Neural cell (in vitro differentiated cells): ENCODE data around the gene DYNLRB1. TPM values are rescaled to one million over a fixed set of nuclear protein-coding genes. Genes with fewer than 3 reads are reported as not detected.

Experiments
- H2AFZ ChIP-seq: fragments of 200-600, 300-800 bp; sonication (generic), shearing (Covaris generic); 2 replicates; pipeline ENCODE4 v1.6.0; 2014; ENCODE audit warnings: low read depth, mild to moderate bottlenecking, antibody characterized with exemption, low read length, moderate library complexity
- H3F3A ChIP-seq: fragments of 200-600 bp; shearing (Covaris generic); 2 replicates; pipeline ENCODE4 v1.6.1; 2016; ENCODE audit warnings: mild to moderate bottlenecking, moderate library complexity, mixed read lengths, antibody characterized with exemption, low read length; ENCODE audit not compliant: insufficient read depth, poor library complexity, severe bottlenecking
- H3K27ac ChIP-seq: fragments of 200-600, 300-800 bp; sonication (generic), shearing (Covaris generic); 2 replicates; pipeline ENCODE4 v1.5.1; 2014; ENCODE audit warnings: mild to moderate bottlenecking, low read length, moderate library complexity
- H3K27me3 ChIP-seq: fragments of 300-800, 200-600 bp; sonication (generic), shearing (Covaris generic); 2 replicates; pipeline ENCODE4 v1.6.0; 2014; ENCODE audit warnings: mild to moderate bottlenecking, low read depth, low read length, moderate library complexity; ENCODE audit not compliant: insufficient read depth
- H3K36me3 ChIP-seq: fragments of 300-800, 200-600 bp; sonication (generic), shearing (Covaris generic); 2 replicates; pipeline ENCODE4 v1.5.1; 2014; ENCODE audit warnings: mild to moderate bottlenecking, antibody characterized with exemption, low read length, moderate library complexity; ENCODE audit not compliant: insufficient read depth
- H3K4me2 ChIP-seq: fragments of 300-800, 200-600 bp; sonication (generic), shearing (Covaris generic); 2 replicates; pipeline ENCODE4 v1.6.0; 2014; ENCODE audit warnings: mild to moderate bottlenecking, low read length
- H3K4me3 ChIP-seq: fragments of 300-800, 200-600 bp; sonication (generic), shearing (Covaris generic); 2 replicates; pipeline ENCODE4 v1.5.1; 2014; ENCODE audit warnings: mild to moderate bottlenecking, low read length, moderate library complexity
- H3K79me2 ChIP-seq: fragments of 200-600 bp; shearing (Covaris generic); replicated peaks from 2 replicates; pipeline ENCODE4 v1.6.0; 2014; ENCODE audit warnings: mild to moderate bottlenecking, low read length, moderate library complexity; ENCODE audit not compliant: insufficient read depth
- H3K9ac ChIP-seq: fragments of 300-800, 200-600 bp; sonication (generic), shearing (Covaris generic); 2 replicates; pipeline ENCODE4 v1.6.1; 2016; ENCODE audit warnings: mild to moderate bottlenecking, low read length, mixed read lengths
- H3K9me2 ChIP-seq: fragments of 200-600 bp; shearing (Covaris generic); 2 replicates; pipeline ENCODE4 v1.6.1; 2016; ENCODE audit warnings: mild to moderate bottlenecking, low read length, mixed read lengths; ENCODE audit not compliant: insufficient read depth
- H3K9me3 ChIP-seq: fragments of 200-600, 300-800 bp; sonication (generic), shearing (Covaris generic); 2 replicates; pipeline ENCODE4 v1.6.1; 2016; ENCODE audit warnings: mild to moderate bottlenecking, mixed run types, low read length, moderate library complexity, mixed read lengths
- H4K20me1 ChIP-seq: fragments of 200-600 bp; shearing (Covaris generic); 2 replicates; pipeline ENCODE4 v1.6.1; 2016; ENCODE audit warnings: mild to moderate bottlenecking, mixed run types; ENCODE audit not compliant: insufficient read depth
- EP300 ChIP-seq: fragments of 450-650 bp; conservative IDR thresholded peaks from 2 replicates; pipeline ENCODE4 v1.6.1; 2014; ENCODE audit warnings: antibody characterized with exemption, mild to moderate bottlenecking, moderate library complexity; ENCODE audit not compliant: poor library complexity, severe bottlenecking
- EZH2 ChIP-seq: fragments of 200-600, 300-800 bp; shearing (Covaris generic), sonication (generic); IDR thresholded peaks from 2 replicates; pipeline ENCODE4 v1.6.1; 2014; ENCODE audit warnings: antibody characterized with exemption, low read length, borderline replicate concordance, mild to moderate bottlenecking; ENCODE audit not compliant: insufficient read depth, poor library complexity, severe bottlenecking
- MXI1 ChIP-seq: fragments of 450-650 bp; conservative IDR thresholded peaks from 2 replicates; pipeline ENCODE4 v1.6.1; 2014; ENCODE audit warnings: antibody characterized with exemption, mild to moderate bottlenecking; ENCODE audit not compliant: poor library complexity, severe bottlenecking
- POLR2AphosphoS5 ChIP-seq: IDR thresholded peaks from 2 replicates; pipeline ENCODE4 v1.6.1; 2012
- RAD21 ChIP-seq: fragments of 450-650 bp; conservative IDR thresholded peaks from 2 replicates; pipeline ENCODE4 v1.6.1; 2014; ENCODE audit warnings: antibody characterized with exemption, mild to moderate bottlenecking, moderate library complexity
- REST ChIP-seq: IDR thresholded peaks from 2 replicates; pipeline ENCODE4 v1.6.1; 2012; ENCODE audit warnings: borderline replicate concordance
- SMC3 ChIP-seq: fragments of 450-650 bp; conservative IDR thresholded peaks from 2 replicates; pipeline ENCODE4 v1.6.1; 2014; ENCODE audit warnings: antibody characterized with exemption, mild to moderate bottlenecking, moderate library complexity; ENCODE audit not compliant: poor library complexity
- TAF1 ChIP-seq: IDR thresholded peaks from 2 replicates; pipeline ENCODE4 v1.6.1; 2012; ENCODE audit warnings: low read depth
- polyA plus RNA-seq: library from polyadenylated mRNA; depleted of rRNA; stranded (reverse); fragments of >200 nt; gene quantifications from 2 replicates; pipeline ENCODE4 v1.2.3, GENCODE V29; 2014
- TF ChIP-seq, protein P1 (sequence below): fragments of 450-650 bp; IDR thresholded peaks from 2 replicates; pipeline ENCODE4 v1.5.1; 2014; ENCODE audit warnings: antibody characterized with exemption, mild to moderate bottlenecking, moderate library complexity; ENCODE audit not compliant: poor library complexity, severe bottlenecking

The DYNLRB1 gene
- polyA plus RNA-seq, 1 donor from 2014 or later: 103 TPM

DNA sequence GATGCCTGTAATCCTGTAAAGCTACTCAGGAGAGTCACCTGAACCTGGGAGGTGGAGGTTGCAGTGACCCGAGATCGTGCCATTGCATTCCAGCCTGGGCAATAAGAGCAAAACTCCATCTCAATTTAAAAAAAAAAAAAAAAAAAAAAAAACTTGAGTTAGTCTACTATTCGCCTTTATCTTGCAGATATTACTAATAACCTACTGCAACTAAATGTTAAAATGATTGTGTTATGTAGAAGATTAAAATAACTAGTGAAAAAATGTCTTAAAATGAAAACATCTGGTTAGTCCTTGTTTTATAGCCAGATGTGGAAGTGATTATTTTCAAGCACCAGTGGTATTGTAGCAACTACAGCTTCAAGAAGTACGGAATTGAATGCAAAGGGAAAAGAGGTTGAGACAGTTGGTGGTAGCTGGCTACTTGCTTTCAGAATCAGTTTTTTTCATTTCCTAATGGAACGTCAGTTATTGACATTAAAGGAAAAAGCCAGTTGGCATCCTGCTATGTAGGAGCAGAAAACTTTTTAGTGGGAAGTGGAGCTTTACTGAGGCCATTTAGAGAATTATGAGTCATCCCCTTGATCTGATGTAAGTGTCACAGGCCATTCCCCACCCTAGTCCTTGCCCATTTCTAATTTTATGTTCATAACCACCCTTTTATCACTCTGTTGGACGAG, 43.8 kb upstream of the DYNLRB1 start:
- Histone ChIP-seq H3K36me3 (no peaks in the 10 kb centered on the region), H3K9me2 (no peaks in the 10 kb centered on the region), H4K20me1 (no peaks in the 10 kb centered on the region), H3K4me2 (no peak overlapping the region), H2AFZ (no peak overlapping the region), H3K9me3 (no peaks in the 10 kb centered on the region), H3K27me3 (no peaks in the 10 kb centered on the region), H3K9ac (no peak overlapping the region), H3K4me3 (no peak overlapping the region), H3K27ac (no peak overlapping the region), H3K79me2 (no peaks in the 10 kb centered on the region), H3F3A (no peaks in the 10 kb centered on the region)
- no peak for TF ChIP-seq RAD21
- TF ChIP-seq, protein P1, sequence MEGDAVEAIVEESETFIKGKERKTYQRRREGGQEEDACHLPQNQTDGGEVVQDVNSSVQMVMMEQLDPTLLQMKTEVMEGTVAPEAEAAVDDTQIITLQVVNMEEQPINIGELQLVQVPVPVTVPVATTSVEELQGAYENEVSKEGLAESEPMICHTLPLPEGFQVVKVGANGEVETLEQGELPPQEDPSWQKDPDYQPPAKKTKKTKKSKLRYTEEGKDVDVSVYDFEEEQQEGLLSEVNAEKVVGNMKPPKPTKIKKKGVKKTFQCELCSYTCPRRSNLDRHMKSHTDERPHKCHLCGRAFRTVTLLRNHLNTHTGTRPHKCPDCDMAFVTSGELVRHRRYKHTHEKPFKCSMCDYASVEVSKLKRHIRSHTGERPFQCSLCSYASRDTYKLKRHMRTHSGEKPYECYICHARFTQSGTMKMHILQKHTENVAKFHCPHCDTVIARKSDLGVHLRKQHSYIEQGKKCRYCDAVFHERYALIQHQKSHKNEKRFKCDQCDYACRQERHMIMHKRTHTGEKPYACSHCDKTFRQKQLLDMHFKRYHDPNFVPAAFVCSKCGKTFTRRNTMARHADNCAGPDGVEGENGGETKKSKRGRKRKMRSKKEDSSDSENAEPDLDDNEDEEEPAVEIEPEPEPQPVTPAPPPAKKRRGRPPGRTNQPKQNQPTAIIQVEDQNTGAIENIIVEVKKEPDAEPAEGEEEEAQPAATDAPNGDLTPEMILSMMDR: no peak
- no peak for TF ChIP-seq REST
- TF ChIP-seq POLR2AphosphoS5: no peak
- no peak for TF ChIP-seq TAF1
- no peak for TF ChIP-seq MXI1
- TF ChIP-seq EZH2: no peak
- no peak for TF ChIP-seq SMC3
- no peak for TF ChIP-seq EP300

DNA sequence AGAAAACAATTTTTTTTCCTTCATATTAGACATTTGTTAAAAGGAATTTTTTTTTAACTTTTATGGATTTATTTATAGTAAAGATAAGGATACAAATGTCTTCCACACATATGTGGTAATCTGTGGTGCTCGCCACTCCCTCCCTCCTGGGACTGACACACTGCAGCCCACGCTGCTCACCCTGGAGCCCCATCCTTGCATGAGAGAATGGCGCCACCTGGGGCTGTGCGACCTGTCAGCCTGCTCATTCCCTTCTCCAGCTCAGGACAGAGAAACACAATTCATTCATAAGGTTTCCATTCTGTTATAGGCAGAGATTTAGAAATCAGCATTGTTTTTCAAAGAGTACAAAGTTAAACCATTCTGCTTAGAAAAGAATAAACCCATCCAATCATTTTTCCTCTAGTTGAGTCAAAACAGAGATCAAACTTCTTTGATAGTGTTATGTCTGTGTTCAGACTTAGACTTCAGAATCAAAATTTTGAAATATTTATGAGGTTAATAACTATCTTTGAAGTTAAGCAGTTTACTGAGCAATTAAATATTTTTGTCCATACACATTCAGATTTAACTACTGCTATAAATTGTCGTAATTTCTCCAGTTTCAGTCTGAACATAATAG, 42.8 kb upstream of the DYNLRB1 start:
- Histone ChIP-seq H3K4me3 (no peak overlapping the region), H4K20me1 (no peaks in the 10 kb centered on the region), H3K27ac (no peak overlapping the region), H3K9ac (no peak overlapping the region), H3F3A (no peaks in the 10 kb centered on the region), H3K27me3 (no peaks in the 10 kb centered on the region), H2AFZ (no peak overlapping the region), H3K36me3 (no peaks in the 10 kb centered on the region), H3K9me3 (no peaks in the 10 kb centered on the region), H3K9me2 (no peaks in the 10 kb centered on the region), H3K4me2 (no peak overlapping the region), H3K79me2 (no peaks in the 10 kb centered on the region)
- no peak for TF ChIP-seq EZH2
- peak; percentile 28 for TF ChIP-seq RAD21
- TF ChIP-seq, protein P1: peak; percentile 45
- TF ChIP-seq SMC3: peak; percentile 43
- TF ChIP-seq REST: no peak
